ENCODE data around the gene ST8SIA2. TPM values are rescaled to one million over a fixed set of nuclear protein-coding genes. Genes with fewer than 3 reads are reported as not detected.
A peak's percentile ranks its signal among the peaks of the same experiment; 100 is the strongest.

Gene ST8SIA2
- total RNA-seq, 1 donor: 0.36 TPM

GRCh38 chr15:92444631-92445030, 51.0 kb downstream of the ST8SIA2 start:
- H3K79me2 ChIP-seq (ENCODE audit: insufficient read depth, low read length): no peaks in the 10 kb centered on the region
- H3K4me1 ChIP-seq (ENCODE audit: insufficient read depth, low read length): no peaks in the 10 kb centered on the region
- no peak overlapping the region for H2AFZ ChIP-seq (ENCODE audit: low read length)
- no peak for DNase-seq (ENCODE audit: insufficient read length, low spot score, missing footprints)
- H4K20me1 ChIP-seq (ENCODE audit: insufficient read depth, low read length): no peaks in the 10 kb centered on the region
- H3K36me3 ChIP-seq (ENCODE audit: insufficient read depth, low read length): no peaks in the 10 kb centered on the region
- no peak for TF ChIP-seq CTCF (IDR thresholded peaks at IDR 0.05; ENCODE audit: extremely low read depth, low read depth, low read length)
- H3K4me3 ChIP-seq (ENCODE audit: insufficient read depth, low read length): no peak overlapping the region
- no peaks in the 10 kb centered on the region for H3K27me3 ChIP-seq (ENCODE audit: insufficient read depth, low read length)
- H3K27ac ChIP-seq (ENCODE audit: low read depth, low read length): no peak overlapping the region
- H3K4me2 ChIP-seq (ENCODE audit: insufficient read depth, low read length): no peak overlapping the region
- no peaks in the 10 kb centered on the region for H3K9me3 ChIP-seq (ENCODE audit: low read depth, low read length)

- Histone ChIP-seq H3K9me3 (ENCODE audit: low read depth, low read length) (no peaks in the 10 kb centered on the region), H2AFZ (ENCODE audit: low read length) (no peak overlapping the region), H3K4me1 (ENCODE audit: insufficient read depth, low read length) (peaks cover 8% of the 10 kb centered on the region), H3K4me3 (ENCODE audit: insufficient read depth, low read length) (no peak overlapping the region), H3K27me3 (ENCODE audit: insufficient read depth, low read length) (no peaks in the 10 kb centered on the region), H3K79me2 (ENCODE audit: insufficient read depth, low read length) (no peaks in the 10 kb centered on the region), H4K20me1 (ENCODE audit: insufficient read depth, low read length) (no peaks in the 10 kb centered on the region), H3K4me2 (ENCODE audit: insufficient read depth, low read length) (no peak overlapping the region), H3K36me3 (ENCODE audit: insufficient read depth, low read length) (no peaks in the 10 kb centered on the region), H3K27ac (ENCODE audit: low read depth, low read length) (no peak overlapping the region)
- no peak for TF ChIP-seq CTCF (IDR thresholded peaks at IDR 0.05; ENCODE audit: extremely low read depth, low read depth, low read length)
- no peak for DNase-seq (ENCODE audit: insufficient read length, low spot score, missing footprints)
Observed at GRCh38 chr15:92448370-92448769, 54.7 kb downstream of the ST8SIA2 start.

DNA sequence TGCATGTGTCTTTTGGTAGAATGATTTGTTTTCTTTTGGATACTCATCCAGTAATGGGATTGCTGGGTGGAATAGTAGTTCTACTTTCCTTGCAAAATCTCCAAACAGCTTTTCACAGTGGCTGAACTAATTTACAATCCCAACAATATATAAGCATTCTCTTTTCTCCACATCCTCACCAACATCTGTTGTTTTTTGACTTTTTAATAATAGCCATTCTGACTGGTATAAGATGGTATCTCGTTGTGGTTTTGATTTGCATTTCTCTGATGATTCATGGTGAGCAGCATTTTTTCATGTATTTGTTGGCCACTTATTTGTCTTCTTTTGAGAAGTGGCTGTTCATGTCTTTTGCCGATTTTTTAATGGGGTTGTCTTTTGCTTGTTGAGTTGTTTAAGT, 55.8 kb downstream of the ST8SIA2 start:
- Histone ChIP-seq H2AFZ (ENCODE audit: low read length) (no peak overlapping the region), H3K27ac (ENCODE audit: low read depth, low read length) (no peak overlapping the region), H3K4me3 (ENCODE audit: insufficient read depth, low read length) (no peak overlapping the region), H3K27me3 (ENCODE audit: insufficient read depth, low read length) (no peaks in the 10 kb centered on the region), H4K20me1 (ENCODE audit: insufficient read depth, low read length) (no peaks in the 10 kb centered on the region), H3K79me2 (ENCODE audit: insufficient read depth, low read length) (no peaks in the 10 kb centered on the region), H3K4me1 (ENCODE audit: insufficient read depth, low read length) (peaks cover 8% of the 10 kb centered on the region), H3K36me3 (ENCODE audit: insufficient read depth, low read length) (no peaks in the 10 kb centered on the region), H3K4me2 (ENCODE audit: insufficient read depth, low read length) (no peak overlapping the region), H3K9me3 (ENCODE audit: low read depth, low read length) (no peaks in the 10 kb centered on the region)
- no peak for TF ChIP-seq CTCF (IDR thresholded peaks at IDR 0.05; ENCODE audit: extremely low read depth, low read depth, low read length)
- DNase-seq (ENCODE audit: insufficient read length, low spot score, missing footprints): no peak

DNA sequence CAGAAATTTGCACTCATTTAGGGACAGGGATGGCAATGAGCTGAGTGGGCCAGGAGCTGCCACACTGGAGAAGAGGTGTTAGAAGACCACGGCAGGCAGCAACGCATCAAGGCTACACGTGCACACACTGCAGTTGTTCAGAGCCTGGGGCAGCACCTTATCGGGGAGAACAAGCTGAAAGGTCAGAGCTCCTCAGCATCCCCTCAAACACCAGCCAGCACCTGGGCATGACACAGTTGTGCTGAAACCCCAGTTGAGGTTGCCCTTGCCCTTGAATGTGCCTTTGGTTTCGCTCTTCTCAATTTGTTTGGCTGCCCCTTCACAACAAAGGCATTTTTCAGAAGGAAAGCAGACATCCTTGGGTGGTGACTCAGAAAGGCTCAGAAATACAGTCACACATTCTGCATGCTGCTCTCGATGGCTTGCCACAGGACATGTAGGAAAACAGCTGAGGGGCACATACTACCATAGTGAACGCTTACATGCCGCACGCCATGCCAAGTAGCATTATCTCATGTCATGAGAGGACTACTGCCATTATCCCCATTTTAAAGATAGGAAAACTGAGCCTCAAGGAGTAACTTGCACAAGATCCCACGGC, 57.6 kb downstream of the ST8SIA2 start:
- H3K4me1 ChIP-seq (ENCODE audit: insufficient read depth, low read length): peaks cover 8% of the 10 kb centered on the region
- no peaks in the 10 kb centered on the region for H4K20me1 ChIP-seq (ENCODE audit: insufficient read depth, low read length)
- peak; percentile 76 for DNase-seq (ENCODE audit: insufficient read length, low spot score, missing footprints)
- no peaks in the 10 kb centered on the region for H3K9me3 ChIP-seq (ENCODE audit: low read depth, low read length)
- H3K27me3 ChIP-seq (ENCODE audit: insufficient read depth, low read length): no peaks in the 10 kb centered on the region
- H3K27ac ChIP-seq (ENCODE audit: low read depth, low read length): no peak overlapping the region
- H2AFZ ChIP-seq (ENCODE audit: low read length): no peak overlapping the region
- H3K4me3 ChIP-seq (ENCODE audit: insufficient read depth, low read length): no peak overlapping the region
- H3K79me2 ChIP-seq (ENCODE audit: insufficient read depth, low read length): no peaks in the 10 kb centered on the region
- TF ChIP-seq CTCF (IDR thresholded peaks at IDR 0.05; ENCODE audit: extremely low read depth, low read depth, low read length): no peak
- H3K4me2 ChIP-seq (ENCODE audit: insufficient read depth, low read length): no peak overlapping the region
- no peaks in the 10 kb centered on the region for H3K36me3 ChIP-seq (ENCODE audit: insufficient read depth, low read length)
